CD4-positive, alpha-beta T cell treated with Interleukin-6 for 4 hours (primary cell): ENCODE data around the gene PPP1CC.
A peak's percentile ranks its signal among the peaks of the same experiment; 100 is the strongest.

ENCODE experiments used
- DNase-seq: peaks from one replicate; pipeline ENCODE4 v3.0.0-alpha.2; 2020; ENCODE audit warnings: mixed read lengths

PPP1CC gene

GRCh38 chr12:110720516-110720915 lies 22.2 kb downstream of the PPP1CC start:
- DNase-seq, result no peak

DNA sequence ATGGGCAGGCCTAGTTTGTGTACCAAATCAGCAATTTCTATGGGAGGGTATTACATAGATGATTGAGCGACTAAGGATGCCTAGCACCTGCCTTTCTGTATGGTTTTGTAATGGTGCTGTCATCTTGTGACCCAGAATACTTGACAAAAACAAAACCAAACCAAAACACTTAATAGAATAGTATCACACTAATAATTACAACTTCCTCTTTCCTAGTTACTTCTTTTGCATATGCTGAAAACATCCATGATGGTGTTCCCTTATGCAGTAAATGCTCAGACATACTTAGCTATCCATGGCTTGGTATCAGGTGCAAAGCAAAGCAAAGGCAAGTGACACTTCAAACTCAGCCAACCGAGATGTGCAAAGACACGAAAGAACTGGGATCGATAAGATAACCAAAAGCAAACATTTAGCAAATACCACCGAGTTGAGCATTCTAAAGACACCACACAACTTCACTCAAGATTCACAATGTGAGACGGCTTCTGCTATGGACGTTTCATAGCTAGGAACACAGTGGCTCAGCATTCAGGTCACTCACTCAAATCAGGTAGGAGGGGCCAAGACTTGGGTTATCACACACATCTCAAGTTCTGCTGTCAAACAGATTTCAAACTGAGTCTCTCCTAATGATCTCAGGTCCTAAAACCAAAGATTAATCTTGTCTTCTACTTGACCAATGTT lies 24.3 kb downstream of the PPP1CC start:
- no peak for DNase-seq

DNA sequence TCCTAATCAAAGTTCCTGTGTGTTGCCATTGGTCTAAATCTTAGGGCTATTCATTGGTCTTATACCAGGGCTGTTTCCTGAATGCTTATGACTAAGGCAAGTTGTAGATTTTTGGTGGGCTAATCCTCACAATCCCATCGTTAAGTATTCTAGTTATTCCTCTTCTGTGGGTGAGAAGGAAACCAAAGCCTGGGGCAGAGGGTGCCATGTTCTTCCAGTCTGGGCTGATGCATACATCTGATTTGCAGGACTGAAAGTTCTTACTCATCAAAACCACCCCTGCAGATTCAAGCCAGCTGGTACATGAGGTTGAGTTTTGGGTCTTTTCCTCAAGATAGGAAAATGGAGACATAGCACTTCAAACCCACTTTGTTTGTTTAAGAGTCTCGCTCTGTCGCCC lies 25.7 kb downstream of the PPP1CC start:
- DNase-seq, result no peak

- no peak for DNase-seq
Measured at GRCh38 chr12:110708917-110709316, 33.8 kb downstream of the PPP1CC start.

GRCh38 chr12:110705309-110705708 lies 37.4 kb downstream of the PPP1CC start:
- DNase-seq, result no peak

- peak; percentile 15 for DNase-seq
Measured at GRCh38 chr12:110704750-110705149, 37.9 kb downstream of the PPP1CC start.

DNA sequence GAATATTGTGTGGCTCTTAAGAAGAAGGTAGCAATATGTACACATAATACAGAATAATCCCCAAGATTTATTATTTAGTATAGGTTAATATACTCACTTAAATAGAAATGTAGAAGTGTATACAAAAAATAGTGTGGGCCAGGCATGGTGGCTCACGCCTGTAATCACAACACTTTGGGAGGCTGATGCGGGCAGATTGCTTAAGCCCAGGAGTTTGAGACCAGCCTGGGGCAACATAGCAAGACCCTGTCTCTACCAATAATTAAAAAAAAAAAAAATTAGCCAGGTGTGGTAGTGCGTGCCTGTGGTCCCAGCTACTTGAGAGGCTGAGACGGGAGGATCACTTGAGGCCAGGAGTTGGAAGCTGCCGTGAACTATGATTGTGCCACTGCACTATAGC lies 38.5 kb downstream of the PPP1CC start:
- no peak for DNase-seq

DNA sequence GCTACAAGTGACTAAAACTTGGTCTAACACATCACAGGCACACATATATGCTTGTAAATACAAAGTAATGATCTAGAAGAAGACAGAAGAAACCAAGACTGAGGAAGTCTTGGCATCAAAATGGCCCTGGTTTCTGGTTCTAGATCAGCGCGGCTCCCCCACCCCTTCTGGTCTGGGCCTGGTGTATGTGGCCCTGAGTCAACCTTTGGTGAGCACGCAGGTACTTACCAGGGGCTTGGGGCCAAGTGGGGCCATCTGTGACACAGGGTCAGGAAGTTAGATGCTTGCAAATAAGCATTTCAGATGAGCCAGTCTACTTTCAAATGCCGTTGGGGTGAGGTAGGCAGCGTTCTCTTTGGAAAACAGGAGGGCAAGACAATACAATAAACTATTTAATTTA lies 40.6 kb downstream of the PPP1CC start:
- no peak for DNase-seq

DNA sequence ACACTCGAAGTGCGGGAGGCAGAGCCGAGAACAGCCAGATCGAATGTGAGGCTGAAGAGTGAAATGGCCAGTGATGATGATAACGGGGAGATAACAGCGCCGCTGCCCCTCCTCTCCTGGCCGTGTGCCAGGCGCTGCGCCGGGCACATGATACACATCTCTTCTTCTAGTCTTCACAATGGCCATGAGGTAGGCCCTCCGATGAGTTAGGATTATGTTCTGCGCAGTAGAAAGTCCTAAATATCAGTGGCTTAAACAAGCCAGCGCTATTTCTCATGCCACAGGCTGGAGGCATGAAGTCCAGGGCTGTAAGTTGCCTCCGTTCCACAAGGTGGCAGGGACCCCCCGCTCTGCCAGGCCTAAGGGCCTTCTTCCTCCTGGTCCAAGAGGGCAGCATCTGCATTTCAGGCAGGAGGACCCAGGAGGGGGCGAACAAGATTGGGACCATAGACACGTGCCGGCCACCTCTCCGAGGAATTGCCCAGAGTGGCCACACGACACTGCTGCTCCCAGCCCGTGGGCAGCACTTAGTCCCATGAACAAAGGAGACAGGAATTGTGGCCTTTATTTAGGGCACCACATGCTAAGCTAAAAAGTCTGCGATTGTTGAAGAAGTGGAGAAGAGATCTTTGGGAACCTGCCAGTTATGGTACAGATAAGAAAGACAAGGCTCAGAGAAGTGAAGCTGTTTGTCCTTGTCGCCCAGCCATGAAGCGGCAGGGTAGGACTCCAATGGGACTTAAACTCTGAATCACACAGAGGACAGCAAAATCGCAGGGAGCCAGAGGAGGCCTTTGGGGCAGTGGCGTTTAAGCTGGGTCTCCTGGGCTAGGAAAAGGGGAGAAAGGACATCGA lies 42.9 kb downstream of the PPP1CC start:
- DNase-seq, result no peak

DNA sequence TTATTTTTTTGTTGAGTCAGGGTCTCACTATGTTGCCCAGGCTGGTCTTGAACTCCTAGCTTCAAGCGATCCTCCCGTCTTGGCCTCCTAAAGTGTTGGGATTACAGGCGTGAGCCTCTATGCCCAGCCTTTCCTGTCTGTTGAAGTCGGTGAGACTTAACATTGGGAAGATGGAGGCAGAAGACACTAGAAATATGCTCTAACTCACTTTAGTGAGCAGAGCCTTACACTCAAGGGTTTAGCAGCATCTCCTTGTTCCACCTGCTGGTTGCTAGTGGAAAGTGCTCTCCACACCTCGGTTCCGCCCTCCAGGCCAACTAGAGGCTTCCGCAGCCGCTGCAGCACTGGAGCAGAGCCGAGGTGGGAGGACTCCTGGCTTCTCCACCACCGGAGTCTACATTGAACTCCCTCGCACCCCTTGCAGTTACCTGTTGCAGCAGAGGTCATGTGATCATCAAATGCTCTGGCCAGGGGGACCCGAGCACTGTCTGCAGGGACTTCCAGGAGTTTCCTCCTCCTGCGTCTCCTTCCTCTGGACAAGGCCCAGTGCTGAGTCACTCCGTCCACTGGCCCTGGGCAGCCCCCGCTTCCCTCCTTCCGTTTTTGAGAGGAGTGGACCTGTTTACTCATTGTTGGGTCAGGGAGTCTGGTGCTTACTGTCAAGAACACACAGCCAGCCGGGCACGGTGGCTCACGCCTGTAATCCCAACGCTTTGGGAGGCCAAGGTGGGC lies 44.4 kb downstream of the PPP1CC start:
- DNase-seq, result peak; percentile 82

- no peak for DNase-seq
Measured at GRCh38 chr12:110697236-110697635, 45.5 kb downstream of the PPP1CC start.

DNA sequence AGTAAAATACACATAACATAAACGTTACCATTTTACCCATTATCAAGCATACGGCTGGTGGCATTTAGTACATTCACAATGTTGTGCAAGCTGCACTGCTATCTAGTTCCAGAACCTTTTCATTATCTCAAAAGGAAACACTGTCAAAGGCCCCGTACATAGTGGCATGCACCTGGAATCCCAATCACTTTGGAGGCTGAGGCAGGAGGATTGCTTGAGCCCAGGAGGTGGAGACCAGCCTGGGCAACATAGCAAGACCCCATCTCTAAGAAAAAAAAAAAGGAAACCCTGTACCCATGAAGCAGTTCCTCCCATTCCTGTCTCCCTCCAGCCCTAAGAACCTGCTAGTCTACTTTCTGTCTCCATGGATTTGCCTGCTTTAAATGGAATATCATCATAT lies 46.4 kb downstream of the PPP1CC start:
- no peak for DNase-seq

GRCh38 chr12:110694330-110694901 lies 48.3 kb downstream of the PPP1CC start:
- DNase-seq, result no peak

- peak; percentile 15 for DNase-seq
Measured at GRCh38 chr12:110693731-110694130, 49.0 kb downstream of the PPP1CC start.

DNA sequence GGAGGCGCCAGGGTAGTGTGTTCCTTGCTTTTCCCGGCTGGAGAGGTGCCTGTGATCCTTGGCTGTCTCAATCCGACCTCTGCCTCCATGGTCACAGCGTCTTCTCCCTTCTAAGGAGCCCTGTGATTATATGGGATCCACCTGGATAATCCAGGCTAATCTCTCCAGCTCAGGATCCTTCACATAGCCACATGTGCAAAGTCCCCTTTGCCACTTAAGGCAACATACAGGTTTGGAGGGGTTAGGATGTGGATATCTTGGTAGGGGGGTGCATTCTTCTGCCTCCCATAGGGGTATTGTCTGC lies 52.6 kb downstream of the PPP1CC start:
- DNase-seq, result no peak

GRCh38 chr12:110689281-110690126 lies 53.2 kb downstream of the PPP1CC start:
- DNase-seq, result peak; percentile 67

GRCh38 chr12:110688446-110689280 lies 54.0 kb downstream of the PPP1CC start, which contains the start of gene HVCN1:
TSS of gene HVCN1 (minus strand) at chr12:110689115. CDS start at chr12:110683245, 5,870 bp downstream.
- peak; percentile 59 for DNase-seq

- no peak for DNase-seq
Measured at GRCh38 chr12:110687396-110688169, 55.1 kb downstream of the PPP1CC start.

GRCh38 chr12:110686294-110686903 lies 56.3 kb downstream of the PPP1CC start:
- DNase-seq, result no peak

GRCh38 chr12:110684312-110684836 lies 58.3 kb downstream of the PPP1CC start:
- DNase-seq, result no peak
